Hippocampal formation (tissue), 2 donors: Measurements from ENCODE around the gene AP1S1.

Experiments used
- DNase-seq, 2 donors: peaks; one replicate each; lab custom pipeline; 2025; lab: John Stamatoyannopoulos, UW

AP1S1 gene

DNA sequence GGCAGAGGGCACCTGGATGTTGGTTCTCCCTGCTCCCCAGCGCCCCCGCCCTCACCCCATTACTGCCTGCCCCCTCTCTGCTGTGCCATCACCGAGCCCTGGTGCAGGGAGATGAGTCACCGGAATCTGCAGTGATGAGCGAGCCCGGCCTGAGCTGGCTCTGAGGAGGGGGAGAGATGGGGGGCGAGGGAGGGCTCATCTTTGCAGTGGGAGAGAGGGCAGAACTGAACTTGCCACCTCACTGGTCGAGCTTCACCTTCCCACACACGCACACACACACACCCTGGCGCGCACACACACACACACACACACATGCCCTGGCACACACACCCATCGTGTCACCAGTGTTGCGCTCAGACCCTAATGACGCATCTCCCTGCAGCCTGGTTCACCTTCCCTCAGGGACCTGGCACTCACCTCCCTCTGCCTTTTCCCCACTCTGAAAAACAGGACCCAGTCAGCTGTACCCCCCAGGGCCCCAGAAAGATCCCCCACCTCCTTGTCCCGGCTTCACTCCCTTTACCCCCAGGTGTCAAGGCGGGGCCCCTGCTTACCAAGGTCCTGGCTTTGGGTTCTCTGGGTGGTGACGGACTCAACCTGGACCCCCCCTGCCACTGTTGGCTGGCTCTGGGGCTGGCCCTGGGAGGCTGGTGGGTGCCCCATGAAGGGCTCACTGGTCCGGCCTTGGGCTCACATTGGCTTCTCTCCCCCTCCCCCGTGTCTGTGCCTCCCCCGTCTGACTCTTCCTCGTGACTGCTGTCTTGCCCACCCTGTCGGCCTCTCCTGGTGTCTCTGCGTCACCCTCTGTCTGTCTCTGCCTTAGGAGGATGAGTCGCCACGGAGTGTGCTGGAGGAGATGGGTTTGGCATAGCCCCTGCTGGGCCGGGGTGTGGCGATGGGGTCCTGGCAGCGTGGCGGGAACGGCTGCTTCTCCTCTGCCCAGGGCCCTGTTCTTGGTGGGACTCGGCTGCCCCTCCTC lies 5.7 kb downstream of the AP1S1 start:
- DNase-seq: no peak

DNA sequence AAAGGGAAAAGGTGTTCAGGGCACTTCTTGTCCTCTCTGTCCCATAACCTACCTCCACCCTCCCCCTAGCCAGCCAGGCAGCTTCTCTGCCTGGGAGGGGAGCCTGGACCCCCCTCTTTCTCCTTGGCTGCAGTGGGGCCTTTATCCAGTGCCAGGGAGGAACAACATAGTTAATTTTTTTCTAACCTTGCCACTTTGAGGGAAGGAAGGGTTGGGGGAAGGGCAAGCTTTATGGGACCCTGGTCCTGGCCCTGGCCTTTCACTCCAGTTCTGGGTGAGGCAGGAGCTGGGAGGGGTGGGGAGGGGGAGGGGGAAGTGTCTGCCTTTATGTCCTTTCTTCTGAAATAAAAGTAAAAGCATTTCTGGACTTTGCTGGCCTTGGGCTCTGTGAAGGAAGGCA lies 6.6 kb downstream of the AP1S1 start:
- DNase-seq: no peak

DNA sequence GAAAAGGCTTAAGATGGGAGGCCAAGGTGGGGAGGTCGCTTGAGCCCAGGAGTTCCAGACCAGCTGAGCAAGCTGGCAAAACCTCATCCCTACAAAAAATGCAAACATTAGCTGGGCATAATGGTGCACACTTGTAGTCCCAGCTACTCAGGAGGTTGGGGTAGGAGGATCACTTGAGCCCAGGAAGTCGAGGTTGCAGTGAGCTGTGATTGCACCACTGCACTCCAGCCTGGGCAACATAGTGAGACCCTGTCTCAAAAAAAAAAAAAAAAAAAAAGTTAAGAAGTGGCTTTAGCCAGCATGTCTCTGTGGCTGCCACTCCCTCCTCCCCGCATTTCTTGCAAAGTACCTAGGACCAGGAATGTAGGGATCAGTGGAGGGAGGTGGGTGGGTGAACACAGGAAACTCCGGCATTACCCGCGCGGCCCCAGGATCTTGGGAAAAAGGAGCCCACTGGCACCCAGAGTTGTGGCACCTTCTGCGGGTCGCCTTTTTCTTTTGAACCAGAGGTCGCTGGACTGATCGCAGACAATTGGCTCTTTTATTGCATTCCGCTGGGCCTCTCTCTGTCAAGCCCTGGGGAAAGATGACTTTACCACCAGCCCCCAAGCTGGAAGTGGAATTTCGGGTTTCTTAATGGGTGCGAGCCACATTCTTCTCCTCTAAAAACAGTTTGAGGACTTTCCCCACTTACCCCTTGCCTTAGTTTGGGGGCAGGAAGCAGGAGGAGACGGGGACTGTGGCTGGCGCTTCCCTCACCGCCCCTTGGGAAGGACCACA lies 7.6 kb downstream of the AP1S1 start:
- DNase-seq: no peak

DNA sequence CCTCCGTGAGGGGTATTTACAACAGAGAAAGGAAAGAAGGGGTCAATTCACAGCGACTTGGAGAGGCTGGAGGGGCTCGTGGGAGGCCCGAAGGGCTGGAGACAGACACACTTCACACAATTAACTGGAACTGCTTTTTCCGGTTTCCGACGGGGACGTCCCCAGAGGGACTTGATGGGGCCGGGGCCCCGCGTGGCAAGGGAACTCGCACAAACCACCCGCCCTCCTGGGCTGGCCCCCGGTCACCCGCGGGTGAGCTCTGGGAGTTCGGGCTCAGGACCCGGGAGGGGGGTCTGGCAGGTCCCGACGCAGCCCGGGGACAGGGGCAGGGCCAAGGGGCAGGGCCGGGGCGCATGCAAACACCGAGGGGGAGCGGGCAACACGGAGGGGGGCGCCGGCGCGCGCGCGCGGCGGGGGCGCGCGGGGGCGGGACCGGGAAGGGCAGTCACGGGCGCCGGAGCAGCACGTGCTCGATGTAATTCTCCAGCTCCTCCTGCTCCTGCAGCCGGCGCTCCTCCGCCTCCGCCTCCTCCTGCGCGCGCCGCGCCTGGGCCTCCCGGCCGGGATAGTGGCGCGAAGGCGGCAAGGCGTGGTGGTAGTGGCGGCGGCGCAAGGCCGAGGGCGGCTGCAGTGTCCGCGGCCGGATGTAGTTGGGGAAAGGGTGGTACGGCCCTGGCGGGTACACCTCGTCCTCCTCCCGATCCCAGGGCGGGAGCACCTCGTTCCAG lies 8.4 kb downstream of the AP1S1 start:
- no peak for DNase-seq

DNA sequence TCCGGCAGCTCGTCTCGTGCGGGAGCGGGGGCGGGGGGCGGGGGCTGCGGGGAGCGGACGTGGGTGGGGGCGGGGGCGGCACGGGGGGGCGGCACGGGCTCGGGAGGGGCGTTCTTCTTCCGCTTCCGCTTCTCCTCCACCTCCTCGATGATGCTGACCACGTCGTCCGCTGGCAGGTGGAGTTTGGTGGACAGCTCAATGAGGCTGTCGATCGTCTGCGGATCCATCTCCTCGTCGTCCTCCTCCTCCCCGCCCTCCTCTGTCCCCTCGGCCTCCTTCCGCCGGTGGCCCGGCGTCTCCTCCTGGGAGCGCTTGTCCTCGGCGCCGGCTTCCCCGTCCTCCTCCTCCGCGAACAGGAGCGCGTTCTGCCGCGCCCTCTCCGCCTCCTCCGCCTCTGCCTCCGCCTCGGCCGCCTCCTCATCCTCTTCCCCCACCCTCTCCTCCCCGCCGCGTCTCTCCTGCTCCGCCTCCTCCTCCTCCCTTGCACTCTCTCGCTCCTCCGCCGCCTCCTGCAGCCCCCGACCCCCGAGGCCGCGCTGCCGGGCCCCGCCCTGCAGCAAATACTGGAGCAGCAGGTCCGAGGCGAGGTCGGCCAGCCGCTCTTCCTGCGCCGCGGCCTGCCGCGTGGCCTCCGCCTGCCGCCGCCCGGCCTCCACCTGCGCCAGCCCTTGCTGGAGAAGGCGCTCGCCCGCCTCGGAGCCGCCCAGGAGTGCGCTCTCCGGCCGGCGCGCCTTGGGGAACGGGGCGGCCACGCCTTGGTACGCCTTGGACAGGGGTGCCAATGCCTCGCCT lies 9.2 kb downstream of the AP1S1 start:
- DNase-seq: no peak

DNA sequence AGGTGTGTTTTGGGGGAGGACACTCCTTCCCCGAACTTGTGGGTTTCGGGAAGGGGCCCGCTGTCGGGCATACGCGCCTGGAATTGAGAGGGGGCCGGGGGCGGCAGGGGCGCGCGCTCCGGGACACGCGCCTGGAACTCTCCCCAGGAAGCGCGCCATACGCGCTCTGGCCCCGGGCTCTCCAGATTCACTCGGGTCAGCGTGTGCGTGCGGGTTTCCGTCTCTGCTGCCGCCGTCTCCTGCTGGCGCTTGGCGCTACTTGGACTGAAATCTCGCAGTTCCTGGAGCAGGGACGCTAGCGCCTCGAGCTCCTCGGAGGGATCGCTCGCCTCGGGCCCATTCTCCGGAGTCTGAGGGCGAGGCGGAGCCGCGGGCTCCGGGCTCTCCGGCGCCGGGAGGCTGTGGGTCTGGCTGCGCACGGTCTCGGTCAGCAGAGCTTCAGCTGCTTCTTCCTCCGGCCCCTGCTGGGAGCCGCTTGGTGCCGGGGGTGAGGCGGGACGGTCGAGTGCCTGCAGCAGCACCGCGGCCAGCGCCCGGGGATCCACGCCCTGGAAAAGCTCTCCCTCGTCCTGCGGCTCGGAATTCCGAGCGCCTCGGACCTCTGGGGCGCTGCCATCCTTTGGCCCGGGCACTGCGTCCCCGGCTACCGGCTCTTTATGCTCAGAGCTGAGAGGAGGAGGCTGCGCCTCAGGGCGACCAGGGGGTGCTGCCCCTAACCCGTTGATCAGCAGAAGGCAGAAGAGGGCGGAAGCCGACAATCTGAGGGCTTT lies 10.0 kb downstream of the AP1S1 start:
- DNase-seq: no peak

DNA sequence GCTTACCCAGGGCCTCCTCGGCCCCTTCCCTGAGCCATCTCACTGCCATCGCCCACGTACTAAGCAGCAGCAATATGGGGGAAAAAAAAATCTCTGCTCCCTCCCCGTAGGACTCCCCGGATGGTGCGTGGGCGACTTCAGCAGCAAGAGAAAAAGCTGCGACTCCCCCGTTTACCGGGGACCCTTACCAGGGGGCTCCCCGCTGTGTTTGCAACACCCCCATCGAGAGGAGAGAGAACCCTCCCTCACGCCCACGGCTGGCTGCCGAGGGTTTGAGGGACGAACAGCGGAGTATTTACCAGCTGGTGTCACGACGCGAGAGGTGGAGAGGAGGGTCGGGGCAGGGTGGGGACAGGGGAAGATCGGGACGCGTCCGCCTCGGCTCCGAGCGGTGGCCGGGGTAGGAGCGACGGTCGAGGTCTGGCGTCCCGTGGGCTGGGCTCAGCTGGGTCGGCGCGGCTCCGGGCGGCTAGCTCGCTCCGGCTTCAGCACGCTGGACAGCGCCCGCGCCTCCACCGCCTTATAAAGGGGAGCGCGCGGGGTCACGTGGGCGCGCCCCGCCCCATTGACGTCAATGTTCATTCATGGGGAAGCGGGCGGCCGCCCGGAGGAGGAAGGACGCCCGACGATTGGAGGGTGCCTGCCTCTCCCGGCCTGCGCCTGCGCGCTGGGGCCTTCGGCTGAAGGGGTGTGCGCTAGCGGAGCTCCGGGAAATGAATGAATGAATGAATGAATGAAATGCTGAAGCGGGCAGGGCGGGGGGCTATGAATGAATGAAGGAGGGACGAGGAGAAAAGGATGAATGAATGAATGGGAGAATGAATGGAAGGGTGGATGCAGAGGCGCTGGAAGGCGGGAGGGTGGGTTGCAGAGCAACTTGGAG lies 11.0 kb downstream of the AP1S1 start, which contains the start of gene VGF:
Gene VGF, minus strand, starts transcription at position 495 of the 883 bp plus-strand sequence. CDS start 726 bp downstream, outside the sequence.
- DNase-seq: peak; percentile 77 to 88

DNA sequence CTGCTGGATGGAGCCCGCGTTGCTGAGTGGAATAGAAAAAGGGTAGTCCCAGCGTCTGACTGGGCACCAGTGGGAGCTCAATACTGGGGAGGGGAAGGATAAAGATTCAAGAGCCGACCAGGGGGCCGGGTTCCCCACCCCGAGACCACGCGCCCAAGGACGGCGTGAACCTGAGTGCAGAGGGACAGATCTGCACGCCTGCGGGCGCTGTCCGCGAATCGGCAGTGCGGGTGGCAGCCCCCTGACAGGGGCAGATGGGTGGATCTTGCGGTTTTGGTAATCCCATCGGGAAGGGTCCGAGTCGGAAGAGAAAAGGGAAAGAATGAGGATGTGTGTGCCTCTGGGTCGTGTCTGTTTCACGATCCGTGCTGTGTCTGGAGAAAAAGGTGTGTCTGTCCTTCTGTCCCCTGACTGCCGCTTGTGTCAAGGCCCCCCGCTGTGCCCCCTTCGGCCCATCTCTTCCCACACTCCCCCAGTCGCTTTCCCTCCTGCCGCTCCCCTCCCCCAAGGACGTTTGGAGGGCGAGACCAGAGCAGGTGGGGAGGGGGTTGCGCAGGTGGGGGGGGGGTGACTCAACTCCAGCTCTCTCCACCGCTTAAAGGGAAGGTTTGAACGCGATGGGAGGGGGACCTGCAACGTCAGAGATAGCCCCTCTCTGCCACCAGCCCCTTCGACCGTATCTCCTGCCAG lies 11.8 kb downstream of the AP1S1 start:
- DNase-seq: no peak

DNA sequence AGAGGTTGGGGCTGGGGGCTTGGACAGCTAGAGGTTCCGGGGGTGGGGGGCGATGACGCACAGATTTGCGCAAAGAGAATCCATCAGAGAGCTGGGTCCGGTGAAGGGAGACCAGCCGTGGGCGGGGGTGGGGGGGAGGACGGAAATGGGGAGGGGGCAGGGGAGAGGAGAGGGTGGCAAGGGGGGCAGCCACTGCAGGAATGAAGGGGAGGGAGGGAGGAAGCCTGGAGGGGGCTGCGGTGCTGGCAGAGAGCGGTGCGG lies 12.3 kb downstream of the AP1S1 start:
- no peak for DNase-seq

DNA sequence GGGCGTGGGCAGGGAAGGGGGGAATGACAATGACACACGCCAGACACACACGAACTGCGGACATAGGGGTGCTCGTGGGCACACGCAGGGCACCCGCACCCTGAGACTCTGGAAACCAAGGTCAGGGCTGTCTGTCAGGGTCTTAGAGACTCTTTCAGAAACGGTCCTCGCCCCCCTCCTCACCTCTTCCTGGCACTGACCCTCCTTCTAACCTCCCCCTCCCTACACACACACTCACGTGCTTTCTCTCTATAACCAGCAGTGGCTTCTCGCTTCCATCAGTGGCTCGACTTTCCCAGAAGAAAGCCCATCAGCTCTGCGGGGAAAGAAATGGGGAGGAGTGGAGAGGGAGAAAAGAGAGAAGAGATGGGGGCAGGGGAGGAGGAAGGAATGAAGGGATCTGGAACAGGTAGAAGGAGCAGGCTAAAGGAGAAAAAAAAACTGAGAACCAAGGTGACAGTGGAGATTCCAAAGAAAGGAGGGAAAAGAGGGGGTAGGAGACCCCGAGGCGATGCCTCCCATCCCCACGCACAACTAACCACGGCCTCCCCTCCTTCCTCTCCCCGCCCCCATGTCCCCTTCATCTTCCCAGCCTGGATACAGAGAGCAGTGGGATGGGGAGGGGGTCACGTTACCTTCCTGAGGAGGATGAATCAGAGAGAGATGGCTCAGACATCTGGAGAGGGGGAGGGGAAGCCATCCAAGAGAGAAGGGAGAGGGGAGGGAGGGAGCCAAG lies 12.8 kb downstream of the AP1S1 start:
- no peak for DNase-seq

DNA sequence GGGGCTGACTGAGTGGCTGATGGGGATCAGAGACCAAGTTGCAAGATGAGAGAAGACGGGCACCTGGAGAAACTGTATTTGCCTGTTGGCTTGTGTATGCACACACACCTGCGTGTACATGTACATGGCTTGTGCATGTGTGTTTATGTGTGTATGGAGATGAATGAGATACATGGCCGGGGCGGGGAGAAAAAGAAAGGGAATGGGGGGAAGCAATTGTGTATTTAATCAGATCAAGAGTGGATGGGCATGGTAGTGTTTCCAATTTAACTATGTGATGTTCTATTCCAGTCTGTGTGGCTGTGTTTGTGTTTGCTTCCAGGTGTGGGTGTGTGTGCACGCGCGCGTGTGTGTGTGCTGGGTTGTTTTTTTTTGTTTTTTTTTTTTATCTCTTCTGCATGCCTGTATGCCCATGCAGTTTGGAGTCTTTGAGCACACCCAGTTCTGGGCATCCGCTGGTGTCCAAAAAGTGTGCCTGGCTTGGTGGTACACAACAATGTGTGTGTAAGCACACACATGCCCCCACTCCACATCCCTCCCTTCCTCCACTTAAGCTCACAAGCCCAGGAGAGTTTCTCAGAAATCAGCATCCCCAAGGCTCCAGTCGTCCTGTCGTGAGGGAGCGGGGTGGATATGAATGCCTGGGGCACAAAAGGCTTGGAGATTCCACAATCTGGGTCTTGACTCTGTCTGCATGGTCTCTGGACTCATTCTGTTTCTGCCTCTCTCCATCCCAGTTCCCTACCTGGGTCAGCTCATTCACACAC lies 13.6 kb downstream of the AP1S1 start:
- no peak for DNase-seq

DNA sequence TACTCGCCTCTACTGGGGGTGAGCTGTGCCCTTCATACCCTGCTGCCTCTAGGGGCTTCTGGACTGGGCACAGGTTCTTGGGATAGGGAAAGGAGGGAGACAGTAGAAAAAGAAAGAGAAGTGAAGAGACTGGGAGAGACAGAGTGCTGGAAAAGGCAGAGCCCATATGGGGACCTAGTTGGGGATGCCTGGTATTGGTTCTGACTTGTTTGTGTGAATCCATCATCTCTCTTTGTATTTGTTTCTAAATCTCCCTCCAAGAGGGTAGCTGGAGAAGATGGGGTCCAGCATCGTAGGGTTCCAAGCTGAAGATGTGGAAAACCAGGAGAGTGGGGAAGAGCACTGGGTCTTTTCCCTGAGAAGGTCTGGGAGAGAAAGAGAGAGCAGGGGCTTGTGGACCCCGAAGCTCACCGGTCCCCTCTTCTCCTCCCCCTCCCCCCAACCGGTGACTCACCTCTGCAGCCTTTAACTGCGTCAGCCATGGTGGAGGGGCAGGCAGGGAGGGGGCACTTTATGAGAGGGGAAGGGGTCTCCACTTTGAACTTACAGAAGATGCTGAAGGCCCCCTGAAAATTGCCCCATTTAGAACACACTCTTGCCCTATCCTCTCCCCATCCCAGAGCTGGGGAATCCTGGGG lies 14.3 kb downstream of the AP1S1 start:
- no peak for DNase-seq

DNA sequence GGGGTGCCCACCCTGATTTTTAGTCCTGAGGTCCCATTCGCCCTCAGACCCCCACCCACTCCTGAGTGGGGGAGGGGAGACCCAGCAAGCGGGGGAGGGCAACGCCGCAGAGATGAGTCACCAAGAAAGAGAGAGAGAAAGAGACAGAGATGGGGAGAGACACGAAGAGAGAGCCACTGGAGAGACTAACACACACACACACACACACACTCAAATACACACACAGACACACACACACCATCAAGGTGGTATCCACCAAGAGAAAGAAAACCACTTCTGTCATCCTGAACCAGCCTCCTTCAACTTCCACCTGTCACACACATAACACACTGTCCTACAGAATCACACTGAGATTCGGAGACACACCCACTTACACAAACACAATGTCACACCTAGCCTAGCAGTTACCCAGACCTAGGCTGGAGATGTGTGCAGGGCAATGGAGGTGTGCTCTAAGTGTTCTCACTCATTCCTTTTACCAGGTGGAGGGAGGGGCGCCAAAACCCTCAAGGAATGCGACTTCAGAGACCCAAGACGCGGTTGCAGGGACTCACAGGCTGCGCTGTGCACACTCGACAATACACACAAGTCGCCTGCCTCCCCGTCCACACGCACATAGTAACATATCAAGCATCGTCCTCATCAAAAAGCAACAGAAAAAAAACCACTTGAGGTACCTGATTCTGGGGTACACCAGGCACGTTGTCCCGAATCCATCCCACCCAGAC lies 15.0 kb downstream of the AP1S1 start:
- no peak for DNase-seq

DNA sequence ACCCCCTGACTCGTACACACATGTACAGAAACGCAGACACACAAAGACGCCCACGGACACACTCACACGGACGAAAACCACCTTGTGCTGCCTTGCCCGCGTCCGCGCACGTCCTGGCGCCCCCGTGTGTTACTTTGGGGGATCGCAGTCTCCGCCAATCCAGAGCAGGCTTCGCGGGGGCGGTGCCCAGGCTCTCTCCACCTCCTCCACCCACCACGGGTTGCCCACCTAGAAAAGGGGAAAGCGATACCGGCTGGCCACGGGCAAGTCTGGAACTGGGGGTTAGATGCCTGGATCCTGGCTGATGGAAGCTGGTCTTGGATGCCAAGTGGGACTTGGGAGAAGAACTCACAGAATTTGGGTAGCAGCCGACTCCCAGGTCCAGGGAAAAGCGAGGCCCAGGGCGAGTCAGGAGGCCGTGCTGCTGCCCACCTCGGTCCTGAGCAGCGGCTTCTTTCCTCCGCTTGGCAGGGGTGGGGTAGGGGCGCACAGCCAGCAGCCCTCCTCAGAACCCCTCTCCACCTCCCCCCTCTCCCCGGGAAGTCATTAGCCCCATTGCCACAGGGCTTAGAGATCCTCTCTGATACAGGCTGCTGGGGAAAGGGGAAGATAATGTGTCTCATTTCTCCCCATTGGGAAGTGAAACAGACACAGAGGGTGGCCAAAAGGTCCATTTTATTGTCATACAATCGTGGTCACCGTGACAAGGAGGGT lies 15.7 kb downstream of the AP1S1 start:
- DNase-seq: peak; percentile 19 to 47

DNA sequence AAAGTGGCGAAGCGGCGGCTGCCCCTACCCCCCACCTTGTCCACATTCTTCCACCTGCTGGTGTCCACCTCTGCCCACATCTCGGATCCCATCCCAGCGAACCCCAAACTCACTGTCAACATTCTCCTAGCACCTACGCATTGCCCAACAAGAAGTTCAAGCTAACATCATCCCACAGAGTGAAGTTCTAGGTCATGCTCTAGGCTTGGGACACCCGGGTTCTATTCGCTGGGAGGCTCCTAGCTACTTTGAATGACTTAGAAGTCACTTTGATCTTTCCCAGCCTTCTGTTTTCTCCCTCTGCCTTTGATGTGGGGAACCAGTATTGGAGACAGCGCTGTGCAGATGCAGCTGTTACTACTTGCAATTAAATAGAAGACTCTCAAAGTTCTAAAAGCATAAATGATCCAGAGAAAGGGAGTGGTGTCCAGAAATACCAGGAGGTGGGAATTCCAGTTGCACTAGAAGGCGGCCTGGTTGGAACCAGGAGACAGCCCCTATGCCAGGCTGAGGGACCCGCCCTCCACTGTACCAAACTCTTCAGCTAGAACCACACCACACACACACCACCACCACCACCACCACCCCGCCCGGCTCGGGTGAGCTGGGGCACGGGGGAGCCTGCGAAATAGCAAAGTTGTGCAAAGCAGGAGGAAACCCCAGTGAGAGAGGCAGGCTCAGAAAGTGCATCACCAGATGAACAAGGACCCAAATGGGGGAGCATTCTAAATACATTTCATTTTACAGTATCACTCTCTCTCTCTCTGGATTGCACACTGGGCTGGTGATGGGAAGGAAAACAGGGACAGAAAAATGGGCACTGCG lies 16.6 kb downstream of the AP1S1 start:
- no peak for DNase-seq
